GM19035 (cell line): Measurements from ENCODE around the gene IRF4.
"Not testable (repeated sequence)": the region's sequence is repeated elsewhere in the genome, so short reads cannot be mapped to it uniquely, and the experiment has no call there.

Source experiments
- ATAC-seq: cut with Tn5 transposase; IDR thresholded peaks from one replicate; pipeline ENCODE4 v1.9.1; 2021; ENCODE audit not compliant: unreplicated experiment

The IRF4 gene

DNA sequence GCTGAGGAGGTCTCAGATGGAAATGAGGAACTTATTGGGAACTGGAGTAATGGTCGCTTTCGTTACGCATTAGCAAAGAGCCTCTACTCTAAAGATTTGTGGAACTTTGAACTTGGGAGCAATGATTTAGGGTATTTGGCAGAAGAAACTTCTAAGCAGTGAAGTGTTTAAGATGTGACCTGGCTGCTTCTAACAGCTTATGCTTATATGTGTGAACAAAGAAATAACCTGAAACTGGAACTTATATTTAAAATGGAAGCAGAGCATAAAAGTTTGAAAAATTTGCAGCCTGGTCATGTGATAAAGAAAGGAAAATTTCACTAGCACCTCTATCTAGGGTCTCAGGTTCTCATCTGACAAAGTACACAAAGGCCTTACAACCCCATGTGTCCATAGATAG, 23.5 kb downstream of the IRF4 start:
- no peak for ATAC-seq

DNA sequence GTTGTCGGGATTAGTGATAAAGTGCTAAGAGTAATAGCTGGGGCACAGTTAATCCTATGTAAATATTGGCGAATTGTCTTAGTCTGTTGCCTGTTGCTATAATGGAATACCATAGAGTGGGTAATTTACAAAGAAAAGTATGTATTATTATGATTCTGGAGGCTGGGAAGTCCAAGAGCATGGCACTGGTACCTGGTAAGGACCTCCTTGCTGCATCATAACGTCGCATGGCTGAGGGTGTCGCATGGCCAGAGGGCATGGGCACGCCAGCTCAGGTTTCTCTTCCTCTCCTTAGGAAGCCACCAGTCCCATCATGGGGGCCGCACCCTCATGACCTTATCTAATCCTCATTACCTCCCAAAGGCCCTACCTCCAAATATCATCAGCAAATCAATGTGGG, 29.7 kb downstream of the IRF4 start:
- no peak for ATAC-seq

DNA sequence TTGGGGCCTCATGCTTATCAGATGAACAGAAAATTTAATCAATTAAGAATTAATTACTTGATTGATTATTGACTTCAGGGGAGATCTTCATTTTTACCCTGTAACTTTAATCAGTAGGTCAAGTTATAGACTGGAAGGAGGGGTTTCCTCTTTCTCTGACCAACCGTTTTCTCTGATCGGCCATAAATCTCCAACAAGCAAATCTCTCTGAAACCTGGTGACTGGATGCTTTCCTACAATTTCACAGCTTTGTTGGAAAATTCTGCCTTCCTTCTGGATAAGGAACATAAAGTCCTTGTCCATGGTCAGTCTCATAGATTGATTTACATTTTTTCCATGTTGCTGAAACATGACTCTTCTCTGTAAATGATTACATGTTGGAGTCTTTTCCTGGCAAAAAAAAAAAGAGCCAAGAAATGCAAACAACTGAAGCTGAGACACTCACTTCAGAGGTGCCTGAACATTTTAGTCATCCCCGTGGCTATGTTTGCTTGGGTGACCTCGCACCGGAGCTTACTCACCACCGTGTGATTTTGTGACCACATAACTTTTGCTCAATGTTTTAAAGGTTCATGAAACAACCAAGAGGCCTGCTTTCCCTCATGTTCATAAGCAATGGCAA, 31.0 kb downstream of the IRF4 start:
- ATAC-seq = no peak

DNA sequence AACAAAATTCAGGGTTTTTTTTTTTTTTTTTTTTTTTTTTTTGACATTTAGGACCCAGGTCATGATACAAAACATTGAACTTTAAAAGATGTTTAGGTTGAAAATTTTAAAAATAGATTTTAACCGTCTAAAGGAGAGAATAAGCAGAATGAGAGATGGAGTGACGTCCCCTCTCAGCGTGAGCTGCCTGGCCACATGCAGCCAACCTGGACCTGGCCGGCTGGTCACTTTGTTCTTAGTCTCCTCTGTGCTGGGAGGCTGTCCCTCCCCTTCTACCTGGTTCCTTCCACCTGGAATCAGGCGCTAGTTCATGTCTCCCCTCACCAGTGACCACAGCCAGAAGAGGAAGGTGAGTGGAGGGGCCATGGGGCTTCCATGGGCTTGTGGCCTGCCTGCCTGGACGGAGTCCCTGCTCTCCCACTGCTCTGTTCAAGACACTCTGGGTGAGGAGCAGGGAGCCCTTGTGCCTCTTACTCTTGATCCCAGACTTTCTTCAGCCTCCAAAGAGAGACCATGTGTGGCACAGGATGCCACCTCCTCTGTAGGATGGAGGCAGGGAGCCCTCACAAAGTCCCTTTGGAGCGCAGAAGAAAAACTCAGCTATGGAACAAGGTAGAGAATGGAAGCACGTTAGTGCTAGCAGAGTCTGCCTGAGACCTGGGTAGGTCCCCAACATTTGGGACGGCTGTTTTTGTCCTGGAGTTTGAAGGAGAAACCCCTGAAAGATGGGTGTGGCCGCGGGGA, 31.7 kb downstream of the IRF4 start:
- ATAC-seq = no peak

DNA sequence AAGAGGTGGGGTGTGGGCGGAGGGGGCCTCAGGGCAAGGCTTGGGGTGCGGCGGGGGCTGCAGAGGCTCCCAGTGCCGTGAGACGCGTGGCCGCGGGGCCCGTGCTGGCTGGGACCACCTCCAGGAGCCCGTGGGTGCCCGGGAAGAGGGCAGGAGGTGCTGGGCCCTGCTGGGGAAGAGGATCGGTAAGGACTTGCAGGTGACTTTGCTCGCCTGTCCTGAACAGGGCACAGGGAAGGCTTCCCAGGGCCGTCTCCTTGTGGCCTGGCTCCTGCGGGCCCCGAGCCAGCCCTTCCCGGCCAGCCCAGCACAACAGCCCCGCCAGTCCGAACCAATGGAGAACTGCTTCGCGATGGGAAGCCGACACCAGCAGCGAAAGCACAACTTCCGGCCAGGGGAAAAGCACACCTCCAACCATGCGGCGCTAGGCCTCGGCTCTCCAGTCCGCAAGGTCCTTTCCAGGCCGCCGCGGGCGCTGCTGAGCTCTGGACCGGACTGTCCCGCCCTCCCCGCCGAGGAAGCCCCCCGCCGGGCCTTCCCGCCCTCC, 32.3 kb downstream of the IRF4 start:
- ATAC-seq = no peak

DNA sequence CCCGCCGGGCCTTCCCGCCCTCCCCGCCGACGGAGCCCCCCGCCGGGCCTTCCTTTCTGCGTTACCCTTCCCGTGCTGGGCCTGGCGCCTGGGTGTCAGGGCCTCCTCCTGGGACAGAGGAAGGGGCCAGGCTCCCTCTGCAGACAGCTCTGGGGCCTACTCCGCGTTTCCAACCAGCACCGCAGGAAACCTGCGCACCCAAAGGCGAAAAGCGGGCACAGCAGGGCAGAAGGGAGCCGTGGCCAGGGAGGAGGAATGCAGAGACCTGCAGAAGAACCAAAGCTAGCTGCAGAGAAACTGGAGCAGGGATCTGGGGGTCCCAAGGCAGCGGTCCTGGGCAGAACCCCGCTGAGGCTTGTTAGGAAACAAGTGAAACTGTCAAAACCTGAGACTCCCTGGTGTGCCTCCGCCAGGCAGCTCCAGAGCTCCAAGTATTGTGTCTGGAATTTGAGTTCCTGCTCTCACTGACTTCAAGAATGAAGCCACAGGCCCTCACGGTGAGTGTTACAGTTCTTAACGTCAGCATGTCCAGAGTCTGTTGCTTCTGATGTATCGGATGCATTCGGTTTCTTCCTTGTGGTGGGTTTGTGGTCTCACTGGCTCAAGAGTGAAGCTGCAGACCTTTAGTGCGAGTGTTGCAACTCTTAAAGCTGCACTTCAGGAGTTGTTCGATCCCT, 33.3 kb downstream of the IRF4 start:
- no peak for ATAC-seq

DNA sequence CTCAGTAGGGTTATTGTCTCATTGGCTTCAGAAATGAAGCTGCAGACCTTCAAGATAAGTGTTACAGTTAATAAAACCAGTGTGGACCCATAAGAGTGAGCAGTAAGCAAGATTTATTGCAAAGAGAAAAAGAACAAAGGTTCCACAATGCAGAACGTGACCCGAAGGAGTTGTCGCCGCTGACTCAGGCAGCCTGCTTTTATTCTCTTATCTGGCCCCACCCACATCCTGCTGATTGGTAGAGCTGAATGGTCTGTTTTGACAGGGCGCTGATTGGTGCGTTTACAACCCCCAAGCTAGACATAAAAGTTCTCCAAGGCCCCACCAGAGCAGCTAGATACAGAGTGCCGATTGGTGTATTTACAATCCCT, 33.9 kb downstream of the IRF4 start:
- ATAC-seq = not testable (repeated sequence)

DNA sequence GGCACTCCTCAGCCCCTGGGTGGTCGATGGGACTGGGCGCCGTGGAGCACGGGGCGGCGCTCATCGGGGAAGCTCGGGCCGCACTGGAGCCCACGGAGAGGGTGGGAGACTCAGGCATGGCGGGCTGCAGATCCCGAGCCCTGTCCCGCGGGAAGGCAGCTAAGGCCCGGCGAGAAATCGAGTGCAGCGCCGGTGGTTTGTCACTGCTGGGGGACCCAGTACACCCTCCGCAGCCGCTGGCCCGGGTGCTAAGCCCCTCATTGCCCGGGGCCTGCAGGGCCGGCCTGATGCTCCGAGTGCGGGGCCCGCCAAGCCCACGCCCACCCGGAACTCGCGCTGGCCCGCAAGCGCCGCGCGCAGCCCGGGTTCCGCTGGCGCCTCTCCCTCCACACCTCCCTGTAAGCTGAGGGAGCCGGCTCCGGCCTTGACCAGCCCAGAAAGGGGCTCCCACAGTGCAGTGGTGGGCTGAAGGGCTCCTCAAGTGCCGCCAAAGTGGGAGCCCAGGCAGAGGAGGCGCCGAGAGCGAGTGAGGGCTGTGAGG, 34.7 kb downstream of the IRF4 start:
- not testable (repeated sequence) for ATAC-seq

DNA sequence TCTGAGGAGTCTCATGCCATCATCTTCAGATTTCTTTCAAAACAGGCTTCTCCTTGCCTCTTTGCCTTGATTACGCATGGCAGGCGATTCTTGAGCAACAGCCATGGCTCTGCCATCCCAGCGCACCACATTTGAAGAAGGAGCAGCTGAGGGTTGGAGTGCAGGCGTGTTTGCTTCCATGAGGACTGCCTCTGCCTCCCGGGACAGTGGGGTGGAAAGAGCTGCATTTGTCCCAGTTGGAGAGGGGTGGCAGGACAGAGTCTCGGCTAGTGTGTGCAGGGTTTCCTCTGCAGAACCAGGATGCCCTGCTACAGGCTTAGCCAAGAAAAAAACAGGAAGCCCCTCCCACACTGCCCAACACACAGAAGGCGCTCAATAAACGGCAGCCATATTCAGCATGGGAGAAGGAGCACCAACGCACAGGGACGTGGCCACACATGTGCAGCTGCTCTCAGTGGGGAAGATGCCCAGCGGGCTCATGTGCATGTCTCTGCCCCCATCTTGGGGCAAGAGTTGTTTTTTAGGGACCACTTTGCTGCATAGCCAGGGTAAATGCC, 36.6 kb downstream of the IRF4 start:
- no peak for ATAC-seq

DNA sequence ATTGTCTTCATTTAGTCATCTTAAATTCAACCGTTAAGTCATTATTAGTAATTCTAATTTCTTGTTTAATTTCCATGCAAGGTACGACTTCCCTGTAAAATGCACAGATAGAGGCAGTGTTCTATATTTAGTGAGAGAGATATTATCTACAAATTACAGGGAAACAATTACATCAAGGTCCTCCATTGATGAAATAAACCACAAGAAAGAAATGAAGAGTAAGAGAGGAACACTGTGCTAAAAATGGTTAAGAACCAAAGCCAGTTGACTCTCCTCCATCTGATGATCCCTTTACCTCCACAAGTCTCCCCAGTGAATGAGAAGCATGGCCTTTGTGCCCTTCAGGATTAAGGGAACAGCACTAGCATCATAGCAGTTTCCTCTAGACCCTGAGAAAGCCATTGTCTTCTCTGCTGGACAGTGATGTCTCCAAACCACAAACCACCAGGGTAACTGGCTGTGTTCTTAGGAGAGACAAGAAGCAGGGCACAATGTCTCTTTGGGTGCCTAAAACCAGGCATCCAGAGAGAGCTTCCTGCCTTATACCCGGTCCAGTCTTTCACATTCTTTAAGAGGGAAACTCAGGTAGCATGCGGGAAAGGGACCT, 38.1 kb downstream of the IRF4 start:
- ATAC-seq = no peak

DNA sequence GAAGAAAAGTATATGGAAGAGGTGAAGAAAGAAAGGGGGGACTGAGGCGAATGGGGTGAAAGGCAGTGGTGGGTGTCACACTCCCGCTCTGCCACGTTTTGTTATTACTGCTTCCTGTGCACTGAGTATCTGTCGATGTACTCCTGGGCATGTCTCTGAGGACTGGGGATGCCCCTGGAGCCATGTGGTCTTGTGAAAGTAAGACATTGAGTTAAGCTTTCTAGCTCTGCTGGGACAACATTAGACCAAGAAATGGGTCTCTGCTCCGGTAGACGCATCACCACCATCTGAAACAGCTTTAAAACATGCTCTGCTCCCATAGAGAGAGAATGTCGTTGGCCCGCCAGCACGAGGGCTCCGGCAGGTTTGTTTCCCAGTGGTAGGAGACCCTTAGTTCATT, 40.0 kb downstream of the IRF4 start:
- ATAC-seq = no peak

DNA sequence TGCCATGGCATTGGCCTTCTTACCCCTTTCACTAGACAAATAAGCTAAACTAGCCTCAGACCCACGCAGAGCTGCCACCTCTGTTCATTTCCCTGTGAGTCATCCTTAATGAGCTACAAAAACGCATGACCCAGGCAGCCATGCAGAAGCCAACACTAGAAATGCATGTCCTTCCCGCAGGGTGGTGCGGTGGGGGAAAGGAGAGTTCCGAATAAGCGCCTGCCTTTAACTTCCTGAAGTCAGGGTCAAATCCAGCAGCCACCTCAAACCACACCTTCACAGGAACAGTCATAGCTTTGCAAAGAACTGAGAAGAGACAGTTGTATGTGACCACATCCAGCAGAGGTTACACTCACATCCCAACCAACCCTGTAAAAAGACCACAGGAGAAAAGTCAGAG, 40.4 kb downstream of the IRF4 start:
- no peak for ATAC-seq

DNA sequence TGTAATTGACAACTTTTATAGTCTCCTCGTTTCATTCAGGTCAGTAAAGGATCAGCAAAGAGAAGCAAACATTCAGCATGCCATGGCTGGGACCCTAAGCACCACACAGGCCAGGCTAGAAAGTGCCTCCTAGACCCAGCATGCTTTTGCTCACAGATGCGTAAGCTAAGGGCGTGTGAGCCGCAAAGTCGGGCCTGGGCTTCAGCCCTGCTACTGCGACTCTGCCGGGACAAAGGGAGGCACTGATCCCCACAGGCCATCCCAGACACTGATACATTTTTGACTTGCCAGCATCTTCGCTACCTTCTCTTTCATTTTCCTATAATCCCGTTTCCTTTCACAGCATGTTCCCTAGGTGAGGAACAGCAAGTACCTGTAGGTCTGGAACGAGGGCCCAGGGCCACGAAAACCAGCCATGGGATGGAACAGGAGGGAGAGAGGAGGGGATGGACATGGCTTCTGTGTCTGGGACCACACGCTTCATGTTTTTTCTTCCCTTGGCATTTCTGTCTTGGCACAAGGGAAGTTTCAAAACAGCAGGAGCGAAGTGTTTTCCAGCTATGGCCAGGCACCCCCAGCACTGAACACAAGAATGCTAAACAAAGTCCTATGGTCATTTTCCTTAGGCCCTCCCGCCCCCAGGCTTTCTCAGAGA, 42.6 kb downstream of the IRF4 start:
- ATAC-seq = no peak

DNA sequence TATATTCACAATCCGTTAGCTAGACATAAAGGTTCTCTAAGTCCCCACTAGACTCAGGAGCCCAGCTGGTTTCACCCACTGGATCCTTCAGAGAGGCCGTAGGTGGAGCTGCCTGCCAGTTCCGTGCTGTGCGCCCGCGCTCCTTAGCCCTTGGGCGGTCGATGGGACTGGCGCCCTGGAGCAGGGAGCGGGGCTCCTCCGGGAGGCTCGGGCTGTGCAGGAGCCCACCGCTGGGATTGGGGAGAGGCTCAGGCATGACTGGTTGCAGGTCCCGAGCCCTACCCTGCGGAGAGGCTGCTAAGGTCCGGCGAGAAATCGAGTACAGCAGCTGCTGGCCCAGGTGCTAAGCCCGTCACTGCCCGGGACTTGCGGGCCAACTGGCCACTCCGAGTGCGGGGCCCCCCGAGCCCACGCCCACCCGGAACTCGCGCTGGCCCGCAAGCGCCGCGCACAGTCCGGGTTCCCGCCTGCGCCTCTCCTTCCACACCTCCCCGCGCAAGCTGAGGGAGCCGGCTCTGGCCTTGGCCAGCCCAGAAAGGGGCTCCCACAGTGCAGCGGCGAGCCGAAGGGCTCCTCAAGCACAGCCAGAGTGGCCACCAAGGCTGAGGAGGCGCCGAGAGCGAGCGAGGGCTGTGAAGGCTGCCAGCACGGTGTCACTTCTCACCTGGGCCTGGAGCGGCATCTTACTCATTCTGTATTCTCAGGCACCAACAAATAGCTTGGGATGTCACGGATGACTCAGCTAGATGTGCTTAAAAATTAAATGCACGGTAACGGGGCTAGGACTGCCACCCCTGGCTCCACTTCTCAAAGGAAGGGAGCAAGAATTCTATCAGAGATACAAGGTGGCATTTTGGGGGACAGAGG, 44.1 kb downstream of the IRF4 start:
- no peak for ATAC-seq

DNA sequence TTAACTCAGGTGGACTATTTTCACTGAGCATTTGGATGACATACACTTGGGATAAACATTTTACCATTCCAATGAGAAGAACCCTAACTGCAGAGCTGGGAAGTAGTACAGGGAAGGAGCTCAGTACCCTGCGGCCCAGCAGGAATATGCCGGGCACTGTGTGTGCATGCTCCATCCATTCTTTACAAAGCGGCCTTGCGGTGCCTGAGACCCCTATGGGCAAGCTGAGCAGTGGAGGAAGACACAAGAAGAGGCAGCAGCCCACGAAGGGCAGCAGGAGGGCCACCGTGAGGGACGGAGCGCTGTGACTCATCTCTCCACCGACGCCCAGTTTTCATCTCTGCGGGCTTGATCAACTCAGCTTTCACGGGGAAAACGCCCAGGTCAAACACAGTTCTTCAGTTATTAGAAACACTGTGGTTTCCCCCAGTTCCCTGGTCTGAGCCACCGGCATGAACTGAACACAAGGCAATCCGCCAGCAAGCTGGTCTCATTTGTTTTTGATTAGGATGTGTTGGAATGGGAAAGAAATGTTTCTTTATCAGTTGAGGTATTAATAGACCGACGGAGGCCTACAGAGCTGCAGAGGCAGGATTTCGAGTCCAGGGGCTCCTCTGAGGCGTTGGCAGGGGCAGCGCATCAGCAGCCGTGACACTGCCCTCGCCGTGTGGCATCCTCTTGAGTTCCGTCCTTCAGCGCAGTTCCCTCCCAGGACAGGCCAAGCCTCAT, 44.9 kb downstream of the IRF4 start:
- ATAC-seq = no peak

DNA sequence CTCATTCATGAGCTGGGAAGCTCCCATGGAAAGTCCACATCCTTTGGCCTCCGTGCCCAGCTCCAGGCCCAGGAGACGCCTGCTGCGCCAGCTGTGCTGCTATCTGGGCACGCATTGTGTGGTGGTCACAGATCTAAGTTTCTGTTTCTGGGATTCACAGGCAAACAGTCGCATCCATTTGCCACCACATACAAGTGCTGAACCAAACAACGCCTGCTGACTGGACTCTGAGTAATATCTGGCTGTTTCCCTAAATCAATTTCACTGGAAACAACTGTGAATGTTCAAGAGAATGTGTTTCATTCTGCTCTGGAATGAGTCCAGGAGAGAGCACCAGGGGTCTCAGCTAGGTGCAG, 45.5 kb downstream of the IRF4 start:
- no peak for ATAC-seq

DNA sequence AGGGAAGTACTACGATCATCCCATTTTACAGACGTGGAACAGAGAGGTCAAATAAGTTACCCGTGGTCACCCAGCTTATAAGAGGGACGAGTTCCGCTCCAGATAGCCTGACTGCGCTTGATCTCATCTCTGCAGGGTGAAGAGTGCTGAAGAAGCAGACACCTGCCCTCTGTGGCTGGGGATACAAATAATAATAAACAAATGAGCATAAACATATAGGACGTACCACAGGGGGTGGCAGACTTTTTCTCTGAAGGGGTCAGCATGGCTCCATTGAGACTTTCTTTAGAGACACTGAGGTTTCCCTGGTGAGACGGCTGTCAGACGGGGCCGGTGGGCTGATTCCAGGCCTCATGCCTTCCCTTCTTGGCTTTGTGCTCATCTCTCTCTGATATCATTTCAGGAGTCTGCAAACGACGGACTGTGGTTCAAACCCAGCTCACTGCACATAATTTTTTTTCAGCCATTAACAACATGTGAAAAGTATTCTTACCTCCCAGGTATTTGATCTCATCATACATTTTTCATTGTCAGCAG, 47.1 kb downstream of the IRF4 start:
- ATAC-seq = no peak

DNA sequence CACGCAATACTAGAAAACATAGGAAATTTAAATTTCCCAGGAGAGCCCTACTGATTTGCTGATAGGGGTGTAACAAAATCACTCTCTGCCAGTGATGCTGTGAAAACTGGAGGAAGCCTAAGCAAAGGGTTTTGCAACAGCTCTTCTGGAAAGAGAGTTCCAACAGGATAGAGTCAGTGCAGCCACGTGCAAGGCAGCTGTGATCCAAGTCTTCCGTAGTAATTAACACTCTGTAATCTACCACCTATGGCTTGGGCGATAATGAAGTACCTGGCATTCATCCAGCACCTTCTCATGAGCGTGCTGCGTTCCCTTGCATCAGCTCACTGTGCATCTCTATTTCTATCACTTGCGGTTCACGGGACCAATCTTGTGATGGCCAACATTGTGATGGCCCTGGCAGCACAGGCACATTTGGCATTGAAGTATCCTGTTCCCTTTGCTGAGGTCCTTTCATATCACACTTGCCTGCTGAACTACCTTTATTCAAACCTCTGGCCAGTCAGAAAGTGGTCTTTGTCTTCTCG, 48.2 kb downstream of the IRF4 start:
- no peak for ATAC-seq
